K562 (cell line): ENCODE data around the gene CERS4.

ENCODE experiments used
- CEBPB ChIP-seq: fragments of 450-650 bp; IDR thresholded peaks from 2 replicates; pipeline ENCODE4 v1.6.1; 2016; ENCODE audit warnings: missing genetic modification characterization, missing compliant biosample characterization
- CTCF ChIP-seq, 3 experiments: IDR thresholded peaks in 2 of 3; conservative IDR thresholded peaks in 1 of 3; 2 replicates each; pipeline ENCODE4 v1.5.1; 2011 to 2012; ENCODE audit warnings: low read length in 3 of 3, mild to moderate bottlenecking in 3 of 3, control low read depth in 2 of 3, improper control_type of control experiment in 1 of 3, inconsistent platforms in 1 of 3, low read depth in 1 of 3, mixed read lengths in 1 of 3, moderate library complexity in 1 of 3; ENCODE audit not compliant: insufficient read depth in 2 of 3
- DACH1 ChIP-seq: fragments of 450-650 bp; IDR thresholded peaks from 2 replicates; pipeline ENCODE4 v1.6.1; 2018; ENCODE audit not compliant: partially characterized antibody
- KAT7 ChIP-seq: sonication (generic); formaldehyde crosslinking; IDR thresholded peaks from 2 replicates; pipeline ENCODE4 v1.8.0; 2022; ENCODE audit warnings: missing genetic modification reagents, mild to moderate bottlenecking, borderline replicate concordance
- POLR2A ChIP-seq: fragments of 450-650 bp; conservative IDR thresholded peaks from 2 replicates; pipeline ENCODE4 v1.6.1; 2016
- POLR2AphosphoS2 ChIP-seq: IDR thresholded peaks from 2 replicates; pipeline ENCODE4 v1.6.1; 2012; ENCODE audit warnings: low read length, improper control_type of control experiment
- RHOXF2B ChIP-seq: fragments of 250-450 bp; sonication (Bioruptor Pico); conservative IDR thresholded peaks from 2 replicates; pipeline ENCODE4 v1.5.1; 2021
- SETDB1 ChIP-seq: IDR thresholded peaks from one replicate; pipeline ENCODE4 v1.6.1; 2012; ENCODE audit warnings: low read length, control low read depth, inconsistent platforms
- SIX5 ChIP-seq, 2 experiments: IDR thresholded peaks; 2 replicates each; pipeline ENCODE4 v1.6.1; 2011; ENCODE audit warnings: low read length in 2 of 2, borderline replicate concordance in 1 of 2, low read depth in 1 of 2, mild to moderate bottlenecking in 1 of 2, moderate library complexity in 1 of 2; ENCODE audit not compliant: insufficient read depth in 1 of 2
- ZBED1 ChIP-seq: IDR thresholded peaks from 2 replicates; pipeline ENCODE4 v1.6.1; 2014
- ZNF609 ChIP-seq: sonication (generic); formaldehyde crosslinking; IDR thresholded peaks from 2 replicates; pipeline ENCODE4 v1.8.1; 2023; ENCODE audit warnings: missing genetic modification reagents, mild to moderate bottlenecking, borderline replicate concordance

- TF ChIP-seq ZNF609 = no peak
- TF ChIP-seq SIX5 (IDR thresholded peaks at IDR 0.05; ENCODE audit: borderline replicate concordance in 1 of 2, insufficient read depth in 1 of 2, low read depth in 1 of 2, low read length in 2 of 2) = no peak
- no peak for TF ChIP-seq CEBPB (tag)
- TF ChIP-seq RHOXF2B (CRISPR knock-in tag) = no peak
- TF ChIP-seq CTCF (IDR thresholded peaks at IDR 0.05 in 2 of 3, conservative IDR thresholded peaks at IDR 0.05 in 1 of 3; ENCODE audit: insufficient read depth in 2 of 3, low read depth in 1 of 3, low read length in 3 of 3) = 0 out of 6 replicates have a peak, but pooled peaks of 2 of the 3 experiments have one; percentile 1 to 12
- TF ChIP-seq ZBED1 = no peak
- TF ChIP-seq DACH1 = no peak
- TF ChIP-seq KAT7 (CRISPR knock-in tag) = no peak
- no peak for TF ChIP-seq POLR2AphosphoS2
- no peak for TF ChIP-seq SETDB1
- TF ChIP-seq POLR2A = no peak
Measured at GRCh38 chr19:8307400-8307964, 98.3 kb downstream of the CERS4 start.
